HCT116 (cell line): ENCODE results near the gene NGEF. TPM values are rescaled to one million over a fixed set of nuclear protein-coding genes. Genes with fewer than 3 reads are reported as not detected.

Experiments used
- ATAC-seq: fragments of 200-7000 bp; cut with Tn5 transposase; 2 replicates; pipeline ENCODE4 v1.9.1; 2020; ENCODE audit warnings: mild to moderate bottlenecking, moderate library complexity
- BruUV-seq: library from RNA; stranded (reverse); fragments of 400-500 nt; replicated peaks from 2 replicates; lab custom pipeline; 2021; lab: Mats Ljungman, UMichigan
- CTCF ChIA-PET: fragments of 300-600 bp; sonication (Branson Sonifier 250); formaldehyde crosslinking; loops from one replicate; lab custom pipeline; 2021; ENCODE audit warnings: antibody characterized with exemption; lab: Charles Lee
- POLR2A ChIA-PET: fragments of 300-600, 350-600 bp; sonication (Branson Sonifier 250); formaldehyde crosslinking; loops from one replicate; lab custom pipeline; 2021; ENCODE audit warnings: antibody characterized with exemption; lab: Charles Lee
- RAD21 ChIA-PET, 2 experiments: fragments of 300-600 bp; sonication (Branson Sonifier 250); formaldehyde crosslinking; loops; one replicate each; lab custom pipeline; 2023; ENCODE audit warnings: low total read pairs in 2 of 2; ENCODE audit not compliant: uncharacterized antibody in 2 of 2, unreplicated experiment in 2 of 2, low non-redundant PET in 1 of 2; lab: Charles Lee
- DNase-seq: peaks from one replicate; pipeline ENCODE4 v3.0.0-alpha.2; 2010; ENCODE audit warnings: low read depth, low spot score
- H2AFZ ChIP-seq: fragments of 200-600 bp; shearing (Covaris generic), sonication (generic); 2 replicates; pipeline ENCODE4 v1.6.1; 2017; ENCODE audit warnings: low read depth, mixed run types, mixed read lengths, antibody characterized with exemption, low read length; ENCODE audit not compliant: poor library complexity, severe bottlenecking
- H3K27ac ChIP-seq: 2 replicates; pipeline ENCODE4 v1.5.1; 2012; ENCODE audit warnings: low read depth, low read length
- H3K27me3 ChIP-seq: fragments of 200-600 bp; sonication (generic); 2 replicates; pipeline ENCODE4 v1.6.1; 2016; ENCODE audit warnings: mixed run types, low read length, mixed read lengths; ENCODE audit not compliant: insufficient read depth
- H3K36me3 ChIP-seq, 2 experiments: fragments of 200-500 bp in 1 of 2; fragments of 200-600 bp in 1 of 2; sonication (Bioruptor generic) in 1 of 2; sonication (generic) in 1 of 2; 2 replicates each; pipeline versions ENCODE4 v1.5.1 to v1.6.1; 2014 to 2016; ENCODE audit warnings: low read length in 2 of 2, inconsistent platforms in 1 of 2, mixed read lengths in 1 of 2, mixed run types in 1 of 2; ENCODE audit not compliant: insufficient read depth in 2 of 2, control insufficient read depth in 1 of 2
- H3K4me1 ChIP-seq, 2 experiments: fragments of 200-600 bp in 1 of 2; sonication (generic) in 1 of 2; 2 replicates each; pipeline versions ENCODE4 v1.5.1 to v1.6.1; 2012 to 2017; ENCODE audit warnings: low read length in 2 of 2, inconsistent platforms in 1 of 2, mild to moderate bottlenecking in 1 of 2, mixed read lengths in 1 of 2, mixed run types in 1 of 2, moderate library complexity in 1 of 2; ENCODE audit not compliant: insufficient read depth in 2 of 2, control insufficient read depth in 1 of 2
- H3K4me2 ChIP-seq: fragments of 200-600 bp; sonication (generic); 2 replicates; pipeline ENCODE4 v1.6.1; 2017; ENCODE audit warnings: mixed run types, low read length, mixed read lengths
- H3K4me3 ChIP-seq, 2 experiments: fragments of 200-600 bp in 1 of 2; sonication (generic) in 1 of 2; replicated peaks in 1 of 2; 2 replicates each; pipeline ENCODE4 v1.5.1; 2011 to 2016; ENCODE audit warnings: low read length in 2 of 2, control low read depth in 1 of 2, low read depth in 1 of 2, mild to moderate bottlenecking in 1 of 2, mixed read lengths in 1 of 2, mixed run types in 1 of 2
- H3K79me2 ChIP-seq: fragments of 200-600 bp; sonication (generic); 2 replicates; pipeline ENCODE4 v1.6.1; 2017; ENCODE audit warnings: mild to moderate bottlenecking, mixed run types, low read length, moderate library complexity, mixed read lengths; ENCODE audit not compliant: insufficient read depth
- H3K9ac ChIP-seq: fragments of 200-600 bp; sonication (generic); 2 replicates; pipeline ENCODE4 v1.6.1; 2016; ENCODE audit warnings: low read length, mixed read lengths
- H3K9me2 ChIP-seq: fragments of 200-600 bp; sonication (generic), shearing (Covaris generic); 2 replicates; pipeline ENCODE4 v1.6.1; 2017; ENCODE audit warnings: mixed run types, mild to moderate bottlenecking, moderate library complexity; ENCODE audit not compliant: insufficient read depth
- H3K9me3 ChIP-seq, 2 experiments: fragments of 200-500 bp in 1 of 2; fragments of 200-600 bp in 1 of 2; sonication (Bioruptor generic) in 1 of 2; sonication (generic) in 1 of 2; 2 replicates each; pipeline ENCODE4 v1.6.1; 2014 to 2017; ENCODE audit warnings: low read length in 2 of 2, mixed read lengths in 2 of 2, inconsistent platforms in 1 of 2, low read depth in 1 of 2, mild to moderate bottlenecking in 1 of 2, mixed run types in 1 of 2, moderate library complexity in 1 of 2; ENCODE audit not compliant: control insufficient read depth in 1 of 2, insufficient read depth in 1 of 2
- H4K20me1 ChIP-seq: fragments of 200-600 bp; sonication (generic), shearing (Covaris generic); 2 replicates; pipeline ENCODE4 v1.6.1; 2017; ENCODE audit warnings: mixed run types, mild to moderate bottlenecking, moderate library complexity; ENCODE audit not compliant: insufficient read depth
- CEBPB ChIP-seq: IDR thresholded peaks from 2 replicates; pipeline ENCODE4 v1.6.1; 2012; ENCODE audit warnings: low read depth
- FOSL1 ChIP-seq: IDR thresholded peaks from 2 replicates; pipeline ENCODE4 v1.6.1; 2012; ENCODE audit warnings: low read depth
- JUND ChIP-seq: IDR thresholded peaks from 2 replicates; pipeline ENCODE4 v1.6.1; 2012
- POLR2AphosphoS5 ChIP-seq: IDR thresholded peaks from 2 replicates; pipeline ENCODE4 v1.6.1; 2011; ENCODE audit warnings: mild to moderate bottlenecking, low read depth, low read length, moderate library complexity
- SIN3A ChIP-seq: IDR thresholded peaks from 2 replicates; pipeline ENCODE4 v1.6.1; 2012; ENCODE audit warnings: low read depth
- SRF ChIP-seq: IDR thresholded peaks from 2 replicates; pipeline ENCODE4 v1.6.1; 2012; ENCODE audit warnings: low read depth
- YY1 ChIP-seq: IDR thresholded peaks from 2 replicates; pipeline ENCODE4 v1.6.1; 2011; ENCODE audit warnings: low read length, low read depth, moderate library complexity, mild to moderate bottlenecking; ENCODE audit not compliant: insufficient replicate concordance; ENCODE audit errors: extremely low read depth
- ZNF274 ChIP-seq: fragments of 200-500 bp; sonication (Bioruptor generic); IDR thresholded peaks from 2 replicates; pipeline ENCODE4 v1.6.1; 2014; ENCODE audit warnings: mild to moderate bottlenecking, low read depth, low read length, inconsistent platforms
- intact Hi-C: fragments of 100-400 bp; cut with micrococcal nuclease; formaldehyde crosslinking; loops from 2 replicates; pipeline ENCODE4 v1.10.0; 2022
- total RNA-seq: library from RNA; stranded (reverse); gene quantifications from one replicate; pipeline ENCODE4 v1.2.1, GENCODE V29; 2021; ENCODE audit not compliant: unreplicated experiment
- TF ChIP-seq, protein P1 (sequence below): IDR thresholded peaks from 2 replicates; pipeline ENCODE4 v1.6.1; 2012; ENCODE audit warnings: low read depth
- TF ChIP-seq, protein P2 (sequence below): IDR thresholded peaks from 2 replicates; pipeline ENCODE4 v1.6.1; 2011; ENCODE audit warnings: mild to moderate bottlenecking, low read length, moderate library complexity; ENCODE audit not compliant: insufficient replicate concordance; ENCODE audit errors: extremely low read depth

Gene NGEF
- total RNA-seq, 1 experiment from 2014 or later: 12.6 TPM

DNA sequence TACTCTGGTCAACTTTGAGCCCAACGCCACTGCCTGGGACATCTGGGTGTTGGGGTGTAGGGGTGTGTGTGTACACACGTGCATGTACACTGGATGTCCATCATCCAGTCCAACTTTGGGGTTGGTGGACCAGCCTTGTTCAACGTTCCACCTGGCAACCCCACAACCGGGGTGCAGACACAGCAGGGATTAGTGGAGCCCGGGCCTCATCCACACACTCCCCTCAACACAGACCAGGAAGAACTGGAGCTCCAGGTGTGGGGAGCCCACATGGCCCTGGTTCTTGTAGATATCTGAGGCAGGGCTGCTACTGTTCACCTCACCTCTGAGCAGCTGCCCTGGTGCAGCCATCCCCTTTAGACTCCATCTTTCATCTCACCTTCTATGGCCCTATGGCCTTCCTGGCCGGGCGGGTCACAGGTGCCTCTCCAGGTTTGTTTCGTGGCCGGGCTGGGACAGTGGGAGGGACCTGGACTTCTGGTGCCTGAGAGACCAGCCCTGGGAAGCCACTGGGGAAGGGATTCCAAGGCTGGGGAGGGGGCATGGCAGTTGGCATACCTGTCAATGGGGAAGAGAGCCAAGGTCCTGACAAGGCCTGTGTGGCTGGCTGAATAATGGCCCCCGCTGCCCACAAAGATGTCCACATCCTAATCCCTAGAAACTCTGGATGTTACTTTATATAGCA, 26.9 kb upstream of the NGEF start:
- Histone ChIP-seq H3K9me3 (peaks cover 0 to 4% of the 10 kb centered on the region in 2 experiments; a peak in 1 of 4 replicates), H3K79me2 (no peaks in the 10 kb centered on the region), H3K36me3 (no peaks in the 10 kb centered on the region), H3K4me3 (no peak overlapping the region), H2AFZ (no peak overlapping the region), H3K4me2 (no peak overlapping the region), H3K27me3 (no peaks in the 10 kb centered on the region), H3K4me1 (no peaks in the 10 kb centered on the region), H4K20me1 (no peaks in the 10 kb centered on the region), H3K27ac (no peak overlapping the region), H3K9ac (no peak overlapping the region), H3K9me2 (no peaks in the 10 kb centered on the region)
- BruUV-seq: no TSS peak
- no peak for DNase-seq
- no peak for ATAC-seq
- RAD21 ChIA-PET: no interaction called here
- POLR2A ChIA-PET: no interaction called here
- CTCF ChIA-PET: interaction anchor here (1.2 kb wide), 1 partner anchor 11 kb away, joined by 4 read pairs; no protein-coding TSS in a partner anchor
- no peak for TF ChIP-seq CEBPB
- no peak for TF ChIP-seq SRF
- TF ChIP-seq ZNF274: no peak
- no peak for TF ChIP-seq POLR2AphosphoS5
- no peak for TF ChIP-seq SIN3A
- TF ChIP-seq FOSL1: no peak
- intact Hi-C loops: no loop called here

DNA sequence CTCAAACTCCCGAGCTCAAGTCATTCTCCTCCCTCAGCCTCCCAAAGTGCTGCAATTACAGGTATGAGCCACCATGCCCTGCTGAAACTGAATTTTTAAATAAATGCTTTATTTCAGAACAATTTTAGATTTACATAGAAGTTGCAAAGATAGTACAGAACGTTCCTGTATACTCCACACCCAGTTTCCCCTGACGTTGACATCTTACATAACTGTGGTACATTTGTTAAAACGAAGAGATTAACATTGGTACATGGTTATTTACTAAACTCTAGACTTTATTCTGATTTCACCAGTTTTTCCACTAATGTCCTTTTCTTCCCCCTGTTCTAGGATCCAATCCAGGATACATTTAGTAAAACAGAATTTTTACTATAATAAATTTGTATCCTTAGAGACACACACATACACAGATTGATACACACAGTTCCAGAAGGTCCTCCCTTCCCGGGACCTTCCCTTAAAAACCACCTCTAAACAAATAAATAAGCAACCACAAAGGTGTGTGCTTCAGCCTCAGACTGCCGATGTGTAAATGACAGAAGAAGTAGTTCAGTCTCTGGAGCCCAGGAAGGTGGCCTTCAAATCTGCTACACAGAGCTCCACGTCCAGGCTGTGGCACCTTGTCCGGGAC, 26.3 kb upstream of the NGEF start:
- no peaks in the 10 kb centered on the region for H3K27me3 ChIP-seq
- no peak for ATAC-seq
- POLR2A ChIA-PET: no interaction called here
- RAD21 ChIA-PET: interaction anchor here in 1 of 2 experiments (0.8 kb wide), 1 partner anchor 143 kb away, joined by 4 read pairs; no protein-coding TSS in a partner anchor
- H4K20me1 ChIP-seq: no peaks in the 10 kb centered on the region
- H2AFZ ChIP-seq: no peak overlapping the region
- DNase-seq: no peak
- no peak overlapping the region for H3K9ac ChIP-seq
- H3K79me2 ChIP-seq: no peaks in the 10 kb centered on the region
- no peak overlapping the region for H3K27ac ChIP-seq
- no peak overlapping the region for H3K4me2 ChIP-seq
- H3K36me3 ChIP-seq: no peaks in the 10 kb centered on the region
- intact Hi-C loops: no loop called here
- no peak overlapping the region for H3K4me3 ChIP-seq
- no TSS peak for BruUV-seq
- TF ChIP-seq YY1 (no peak), JUND (no peak), SRF (no peak), POLR2AphosphoS5 (no peak)
- TF ChIP-seq, protein P1, sequence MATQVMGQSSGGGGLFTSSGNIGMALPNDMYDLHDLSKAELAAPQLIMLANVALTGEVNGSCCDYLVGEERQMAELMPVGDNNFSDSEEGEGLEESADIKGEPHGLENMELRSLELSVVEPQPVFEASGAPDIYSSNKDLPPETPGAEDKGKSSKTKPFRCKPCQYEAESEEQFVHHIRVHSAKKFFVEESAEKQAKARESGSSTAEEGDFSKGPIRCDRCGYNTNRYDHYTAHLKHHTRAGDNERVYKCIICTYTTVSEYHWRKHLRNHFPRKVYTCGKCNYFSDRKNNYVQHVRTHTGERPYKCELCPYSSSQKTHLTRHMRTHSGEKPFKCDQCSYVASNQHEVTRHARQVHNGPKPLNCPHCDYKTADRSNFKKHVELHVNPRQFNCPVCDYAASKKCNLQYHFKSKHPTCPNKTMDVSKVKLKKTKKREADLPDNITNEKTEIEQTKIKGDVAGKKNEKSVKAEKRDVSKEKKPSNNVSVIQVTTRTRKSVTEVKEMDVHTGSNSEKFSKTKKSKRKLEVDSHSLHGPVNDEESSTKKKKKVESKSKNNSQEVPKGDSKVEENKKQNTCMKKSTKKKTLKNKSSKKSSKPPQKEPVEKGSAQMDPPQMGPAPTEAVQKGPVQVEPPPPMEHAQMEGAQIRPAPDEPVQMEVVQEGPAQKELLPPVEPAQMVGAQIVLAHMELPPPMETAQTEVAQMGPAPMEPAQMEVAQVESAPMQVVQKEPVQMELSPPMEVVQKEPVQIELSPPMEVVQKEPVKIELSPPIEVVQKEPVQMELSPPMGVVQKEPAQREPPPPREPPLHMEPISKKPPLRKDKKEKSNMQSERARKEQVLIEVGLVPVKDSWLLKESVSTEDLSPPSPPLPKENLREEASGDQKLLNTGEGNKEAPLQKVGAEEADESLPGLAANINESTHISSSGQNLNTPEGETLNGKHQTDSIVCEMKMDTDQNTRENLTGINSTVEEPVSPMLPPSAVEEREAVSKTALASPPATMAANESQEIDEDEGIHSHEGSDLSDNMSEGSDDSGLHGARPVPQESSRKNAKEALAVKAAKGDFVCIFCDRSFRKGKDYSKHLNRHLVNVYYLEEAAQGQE: no peak
- TF ChIP-seq, protein P2, sequence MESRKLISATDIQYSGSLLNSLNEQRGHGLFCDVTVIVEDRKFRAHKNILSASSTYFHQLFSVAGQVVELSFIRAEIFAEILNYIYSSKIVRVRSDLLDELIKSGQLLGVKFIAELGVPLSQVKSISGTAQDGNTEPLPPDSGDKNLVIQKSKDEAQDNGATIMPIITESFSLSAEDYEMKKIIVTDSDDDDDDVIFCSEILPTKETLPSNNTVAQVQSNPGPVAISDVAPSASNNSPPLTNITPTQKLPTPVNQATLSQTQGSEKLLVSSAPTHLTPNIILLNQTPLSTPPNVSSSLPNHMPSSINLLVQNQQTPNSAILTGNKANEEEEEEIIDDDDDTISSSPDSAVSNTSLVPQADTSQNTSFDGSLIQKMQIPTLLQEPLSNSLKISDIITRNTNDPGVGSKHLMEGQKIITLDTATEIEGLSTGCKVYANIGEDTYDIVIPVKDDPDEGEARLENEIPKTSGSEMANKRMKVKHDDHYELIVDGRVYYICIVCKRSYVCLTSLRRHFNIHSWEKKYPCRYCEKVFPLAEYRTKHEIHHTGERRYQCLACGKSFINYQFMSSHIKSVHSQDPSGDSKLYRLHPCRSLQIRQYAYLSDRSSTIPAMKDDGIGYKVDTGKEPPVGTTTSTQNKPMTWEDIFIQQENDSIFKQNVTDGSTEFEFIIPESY: no peak
- H3K9me3 ChIP-seq: peaks cover 0 to 4% of the 10 kb centered on the region in 2 experiments; a peak in 1 of 4 replicates
- no peaks in the 10 kb centered on the region for H3K4me1 ChIP-seq
- no peaks in the 10 kb centered on the region for H3K9me2 ChIP-seq
- CTCF ChIA-PET: interaction anchor here (1.2 kb wide), 1 partner anchor 10 kb away, joined by 4 read pairs; no protein-coding TSS in a partner anchor
